K562 (cell line): ENCODE data around the gene TMEM214. TPM values are rescaled to one million over a fixed set of nuclear protein-coding genes. Genes with fewer than 3 reads are reported as not detected.

ENCODE experiments used
- ASH1L ChIP-seq: fragments of 450-650 bp; IDR thresholded peaks from 2 replicates; pipeline ENCODE4 v1.6.1; 2018; ENCODE audit warnings: borderline replicate concordance, mild to moderate bottlenecking, low read depth; ENCODE audit not compliant: partially characterized antibody
- BDP1 ChIP-seq: IDR thresholded peaks from 3 replicates; pipeline ENCODE4 v1.6.1; 2011; ENCODE audit not compliant: insufficient read length, insufficient read depth
- COPS2 ChIP-seq: fragments of 450-650 bp; conservative IDR thresholded peaks from 2 replicates; pipeline ENCODE4 v1.6.1; 2016; ENCODE audit warnings: mild to moderate bottlenecking, moderate library complexity
- CREM ChIP-seq: IDR thresholded peaks from 2 replicates; pipeline ENCODE4 v1.6.1; 2014; ENCODE audit warnings: antibody characterized with exemption, low read depth
- EWSR1 ChIP-seq: fragments of 450-650 bp; IDR thresholded peaks from 2 replicates; pipeline ENCODE4 v1.6.1; 2018; ENCODE audit warnings: borderline replicate concordance, mild to moderate bottlenecking, low read depth, moderate library complexity; ENCODE audit not compliant: partially characterized antibody
- FUS ChIP-seq: fragments of 200-400 bp; formaldehyde crosslinking; optimal IDR thresholded peaks from 2 replicates; pipeline ENCODE3; 2017; ENCODE audit warnings: low read depth, low read length
- HDAC2 ChIP-seq: fragments of 450-650 bp; IDR thresholded peaks from 2 replicates; pipeline ENCODE4 v1.6.1; 2016; ENCODE audit warnings: mild to moderate bottlenecking
- HIVEP1 ChIP-seq: fragments of 250-450 bp; sonication (Bioruptor Pico); IDR thresholded peaks from 2 replicates; pipeline ENCODE4 v1.4.0; 2020; ENCODE audit warnings: mild to moderate bottlenecking
- KLF13 ChIP-seq: fragments of 450-650 bp; IDR thresholded peaks from 2 replicates; pipeline ENCODE4 v1.6.1; 2016; ENCODE audit warnings: missing genetic modification characterization, low read depth, mild to moderate bottlenecking, missing compliant biosample characterization, moderate library complexity, borderline replicate concordance
- LARP7 ChIP-seq: fragments of 450-650 bp; IDR thresholded peaks from 2 replicates; pipeline ENCODE4 v1.6.1; 2016
- PRPF4 ChIP-seq: fragments of 200-400 bp; formaldehyde crosslinking; IDR thresholded peaks from one replicate; pipeline ENCODE4 v1.6.1; 2017; ENCODE audit warnings: low read length, low read depth, mild to moderate bottlenecking; ENCODE audit not compliant: insufficient read depth, poor library complexity, severe bottlenecking
- SMAD4 ChIP-seq: fragments of 250-450 bp; sonication (Bioruptor Pico); conservative IDR thresholded peaks from 2 replicates; pipeline ENCODE4 v1.8.0; 2021; ENCODE audit warnings: inconsistent platforms, mild to moderate bottlenecking, moderate library complexity
- TCF15 ChIP-seq: fragments of 250-450 bp; sonication (Bioruptor Pico); IDR thresholded peaks from 2 replicates; pipeline ENCODE4 v1.8.0; 2022; ENCODE audit warnings: moderate library complexity, mild to moderate bottlenecking, inconsistent platforms
- TRIM24 ChIP-seq, 2 experiments: fragments of 450-650 bp; IDR thresholded peaks; 2 replicates each; pipeline ENCODE4 v1.6.1; 2016
- ZNF282 ChIP-seq: sonication (generic); formaldehyde crosslinking; IDR thresholded peaks from 2 replicates; pipeline ENCODE4 v1.8.1; 2023; ENCODE audit warnings: missing genetic modification reagents
- polyA plus RNA-seq, 8 experiments: library from polyadenylated mRNA; depleted of rRNA in 4 of 8; stranded (reverse) in 5 of 8; unstranded in 3 of 8; fragments of >200 nt; fragmentation: Nextera tagmentation in 2 of 8; fragmentation: Illumina TruSeq in 1 of 8; extraction: Ambion mirVana in 2 of 8; extraction: Trizol in 1 of 8; gene quantifications; 2 replicates each; pipeline versions ENCODE4 v1.2.1 to v1.2.3, GENCODE V29; 2011 to 2014; ENCODE audit warnings: inconsistent platforms in 1 of 8, missing spikeins in 1 of 8
- total RNA-seq, 7 experiments: library from RNA; depleted of rRNA in 6 of 7; stranded (reverse); fragments of >200 nt in 6 of 7; fragmentation: Illumina TruSeq in 2 of 7; extraction: Trizol in 2 of 7; gene quantifications; 2 replicates each; pipeline versions ENCODE4 v1.2.1 to v1.2.3, GENCODE V29; 2011 to 2021; ENCODE audit warnings: low replicate concordance in 1 of 7
- TF ChIP-seq, protein P1 (sequence below): fragments of 200-800 bp; sonication (Bioruptor generic); IDR thresholded peaks from 2 replicates; pipeline ENCODE4 v1.6.1; 2017; ENCODE audit warnings: missing genetic modification characterization, missing compliant biosample characterization
- TF ChIP-seq, protein P2 (sequence below): fragments of 250-450 bp; sonication (Bioruptor Pico); IDR thresholded peaks from 2 replicates; pipeline ENCODE4 v1.5.0; 2021; ENCODE audit warnings: mild to moderate bottlenecking, borderline replicate concordance

TMEM214 gene
- total and polyA plus RNA-seq, 9 of the 15 experiments (the other 6 are each of a cell fraction or from before 2014, with no cell fraction given): 11.4 to 81.4 (median 44.1) TPM

- TF ChIP-seq ZNF282 (CRISPR knock-in tag) (no peak), TCF15 (CRISPR knock-in tag) (no peak), LARP7 (no peak), KLF13 (tag) (peak; percentile 6; the same call in 1 of the 2 replicates), SMAD4 (CRISPR knock-in tag) (no peak), HDAC2 (no peak), BDP1 (peak; percentile 81), EWSR1 (no peak), CREM (peak; percentile 71), ASH1L (no peak), COPS2 (no peak), FUS (no peak), HIVEP1 (CRISPR knock-in tag) (no peak), PRPF4 (no peak), TRIM24 (IDR thresholded peaks at IDR 0.05) (no peak)
- TF ChIP-seq, protein P1, sequence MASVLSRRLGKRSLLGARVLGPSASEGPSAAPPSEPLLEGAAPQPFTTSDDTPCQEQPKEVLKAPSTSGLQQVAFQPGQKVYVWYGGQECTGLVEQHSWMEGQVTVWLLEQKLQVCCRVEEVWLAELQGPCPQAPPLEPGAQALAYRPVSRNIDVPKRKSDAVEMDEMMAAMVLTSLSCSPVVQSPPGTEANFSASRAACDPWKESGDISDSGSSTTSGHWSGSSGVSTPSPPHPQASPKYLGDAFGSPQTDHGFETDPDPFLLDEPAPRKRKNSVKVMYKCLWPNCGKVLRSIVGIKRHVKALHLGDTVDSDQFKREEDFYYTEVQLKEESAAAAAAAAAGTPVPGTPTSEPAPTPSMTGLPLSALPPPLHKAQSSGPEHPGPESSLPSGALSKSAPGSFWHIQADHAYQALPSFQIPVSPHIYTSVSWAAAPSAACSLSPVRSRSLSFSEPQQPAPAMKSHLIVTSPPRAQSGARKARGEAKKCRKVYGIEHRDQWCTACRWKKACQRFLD: no peak; the same call in 1 of the 2 replicates
- TF ChIP-seq, protein P2, sequence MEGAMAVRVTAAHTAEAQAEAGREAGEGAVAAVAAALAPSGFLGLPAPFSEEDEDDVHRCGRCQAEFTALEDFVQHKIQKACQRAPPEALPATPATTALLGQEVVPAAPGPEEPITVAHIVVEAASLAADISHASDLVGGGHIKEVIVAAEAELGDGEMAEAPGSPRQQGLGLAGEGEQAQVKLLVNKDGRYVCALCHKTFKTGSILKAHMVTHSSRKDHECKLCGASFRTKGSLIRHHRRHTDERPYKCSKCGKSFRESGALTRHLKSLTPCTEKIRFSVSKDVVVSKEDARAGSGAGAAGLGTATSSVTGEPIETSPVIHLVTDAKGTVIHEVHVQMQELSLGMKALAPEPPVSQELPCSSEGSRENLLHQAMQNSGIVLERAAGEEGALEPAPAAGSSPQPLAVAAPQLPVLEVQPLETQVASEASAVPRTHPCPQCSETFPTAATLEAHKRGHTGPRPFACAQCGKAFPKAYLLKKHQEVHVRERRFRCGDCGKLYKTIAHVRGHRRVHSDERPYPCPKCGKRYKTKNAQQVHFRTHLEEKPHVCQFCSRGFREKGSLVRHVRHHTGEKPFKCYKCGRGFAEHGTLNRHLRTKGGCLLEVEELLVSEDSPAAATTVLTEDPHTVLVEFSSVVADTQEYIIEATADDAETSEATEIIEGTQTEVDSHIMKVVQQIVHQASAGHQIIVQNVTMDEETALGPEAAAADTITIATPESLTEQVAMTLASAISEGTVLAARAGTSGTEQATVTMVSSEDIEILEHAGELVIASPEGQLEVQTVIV (CRISPR knock-in tag): no peak
Observed at GRCh38 chr2:27050281-27050995, 17.7 kb downstream of the TMEM214 start (continued).
